Measurements from ENCODE around the gene PAAF1.

Gene PAAF1

DNA sequence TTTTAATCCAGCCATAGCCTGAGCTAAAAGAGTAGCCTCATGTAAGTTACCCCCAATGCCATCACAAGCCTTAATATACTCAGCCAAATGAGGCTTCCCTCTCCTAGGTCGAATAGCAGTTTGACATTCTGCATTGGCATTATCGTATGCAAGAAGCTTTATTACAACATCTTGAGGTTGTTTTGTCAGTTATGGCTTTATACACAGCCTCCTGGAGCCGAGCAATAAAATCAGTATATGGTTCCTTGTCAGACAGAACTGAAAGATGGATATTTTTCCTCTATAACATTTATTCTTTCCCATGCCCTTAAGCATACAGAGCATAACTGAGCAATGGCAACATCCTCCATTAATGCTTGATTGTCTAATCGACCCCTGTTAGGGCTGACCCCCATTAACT is 68.6 kb downstream of the PAAF1 start:
- DNase-seq (ENCODE audit: low spot score) = no peak

DNA sequence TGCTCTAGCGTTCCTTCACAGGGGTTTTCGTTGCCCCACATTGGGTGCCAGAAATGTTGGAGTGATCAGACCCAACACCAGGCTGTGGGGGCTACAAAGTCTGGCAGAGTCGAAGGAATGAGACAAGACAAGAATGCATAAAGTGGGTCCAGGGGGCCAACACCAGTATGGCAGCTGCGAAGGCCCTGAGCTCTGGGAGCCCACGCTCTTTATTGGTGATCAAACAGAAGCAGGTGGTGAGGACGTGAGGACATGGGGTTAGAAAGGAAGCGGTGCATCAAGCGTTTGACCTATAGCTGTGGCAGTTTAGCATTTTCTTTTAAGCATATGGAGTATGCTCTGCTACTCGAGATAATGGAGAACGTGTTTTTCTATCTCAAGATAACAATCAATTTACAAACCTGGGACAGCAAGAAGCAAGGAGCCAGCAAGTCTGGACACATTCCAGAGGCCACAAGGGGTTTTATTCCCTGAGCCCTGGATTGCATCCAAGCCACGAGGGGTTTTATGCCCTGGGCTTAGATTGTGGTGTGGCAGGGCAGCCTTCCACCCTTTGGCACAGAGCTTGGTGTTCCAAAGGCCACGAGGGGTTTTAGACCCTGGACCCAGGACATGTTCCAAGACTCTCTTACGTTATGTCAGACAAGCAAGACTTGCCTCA is 70.1 kb downstream of the PAAF1 start:
- DNase-seq (ENCODE audit: low spot score) = no peak

DNA sequence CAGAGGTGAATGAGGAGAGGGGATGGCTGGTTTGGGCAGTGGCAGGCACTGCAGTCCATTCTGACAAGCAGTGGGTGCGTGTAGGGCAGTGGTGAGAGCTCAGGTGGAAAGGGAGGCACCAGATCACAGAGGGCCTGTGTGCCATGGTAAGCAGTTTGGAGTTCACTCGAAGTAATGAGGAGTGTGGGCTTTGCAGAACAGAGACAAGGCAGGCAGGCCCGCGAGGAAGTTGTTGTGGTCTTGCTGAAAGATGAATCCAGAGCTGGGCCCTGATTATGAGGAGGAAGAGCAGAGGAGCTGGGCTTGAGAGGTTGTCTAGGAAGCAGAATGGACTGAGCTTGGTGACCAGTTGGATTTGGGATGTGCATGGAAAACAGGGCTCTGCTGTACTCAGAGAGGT is 72.4 kb downstream of the PAAF1 start:
- DNase-seq (ENCODE audit: low spot score) = no peak

DNA sequence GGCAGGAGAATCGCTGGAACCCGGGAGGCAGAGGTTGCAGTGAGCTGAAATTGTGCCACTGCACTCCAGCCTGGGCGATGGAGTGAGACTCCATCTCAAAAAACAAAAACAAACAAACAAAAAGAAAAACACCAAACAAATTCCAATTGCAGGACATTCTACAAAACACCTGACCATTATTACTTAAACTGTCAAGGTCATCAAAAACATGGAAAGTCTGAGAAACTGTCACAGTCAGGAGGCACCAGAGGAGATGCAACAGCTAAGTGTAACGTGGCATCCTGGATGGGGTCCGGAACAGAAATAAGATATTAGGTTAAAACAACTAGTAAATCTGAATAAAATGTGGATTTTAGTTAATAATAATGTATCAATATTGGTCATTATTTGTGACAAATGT is 73.1 kb downstream of the PAAF1 start:
- no peak for DNase-seq (ENCODE audit: low spot score)

DNA sequence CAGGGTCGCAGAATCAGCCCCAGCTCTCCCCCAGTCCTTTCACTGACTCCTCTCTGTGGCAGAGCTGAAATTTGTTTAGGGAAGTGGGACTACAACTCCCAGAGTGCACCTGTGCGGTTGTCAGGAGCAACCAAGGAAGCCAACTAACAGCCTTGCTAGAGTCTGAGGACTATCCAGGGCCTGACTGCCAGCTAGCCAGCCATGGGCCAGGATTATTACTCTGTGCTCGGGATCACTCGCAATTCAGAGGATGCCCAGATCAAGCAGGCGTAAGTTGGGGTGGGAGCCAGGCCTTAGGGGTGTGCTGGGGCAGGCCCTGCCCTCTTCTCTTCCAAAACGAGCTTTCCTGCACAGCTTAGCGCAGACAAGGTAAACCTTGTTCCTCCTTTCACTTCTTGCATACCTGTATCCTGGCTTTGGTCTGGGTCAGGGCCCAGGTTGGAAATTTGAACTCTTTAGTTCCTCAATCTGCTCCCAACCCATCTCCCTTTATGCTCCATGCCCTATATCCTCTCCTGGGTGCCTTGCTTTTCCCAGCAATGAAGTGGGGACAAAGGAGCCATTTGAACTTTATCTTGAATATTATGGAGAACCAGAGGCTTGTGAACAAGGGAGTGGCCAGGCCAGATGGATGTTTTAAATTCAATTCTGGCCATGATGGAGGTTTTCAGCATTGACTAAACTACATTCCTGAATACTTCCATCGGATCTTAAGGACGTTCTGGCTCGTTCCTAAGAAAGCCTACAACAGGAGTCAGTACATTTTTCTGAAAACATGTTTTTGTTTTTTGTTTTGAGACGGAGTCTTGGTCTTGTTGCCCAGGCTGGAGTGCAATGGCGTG is 74.3 kb downstream of the PAAF1 start, which contains the start of gene DNAJB13:
Gene DNAJB13 (plus strand): TSS at position 158 of the 842 bp plus-strand sequence. CDS start 44 bp downstream, at position 202.
- no peak for DNase-seq (ENCODE audit: low spot score)

DNA sequence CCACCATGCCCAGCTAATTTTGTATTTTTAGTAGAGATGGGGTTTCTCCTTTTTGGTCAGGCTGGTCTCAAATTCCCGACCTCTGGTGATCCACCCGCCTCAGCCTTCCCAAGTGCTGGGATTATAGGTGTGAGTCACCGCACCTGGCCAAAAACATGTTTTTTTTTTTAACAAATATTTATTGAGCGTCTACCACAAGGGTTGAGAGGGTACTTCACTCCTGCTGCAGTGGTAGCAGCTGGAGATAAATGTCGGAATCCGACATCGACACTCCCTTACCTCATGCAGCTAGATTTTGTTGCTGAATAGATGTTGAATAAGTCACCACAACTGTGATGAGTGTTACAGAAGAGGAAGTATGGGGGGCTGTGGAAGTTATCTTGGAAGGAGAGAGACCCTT is 75.0 kb downstream of the PAAF1 start:
- DNase-seq (ENCODE audit: low spot score) = no peak

DNA sequence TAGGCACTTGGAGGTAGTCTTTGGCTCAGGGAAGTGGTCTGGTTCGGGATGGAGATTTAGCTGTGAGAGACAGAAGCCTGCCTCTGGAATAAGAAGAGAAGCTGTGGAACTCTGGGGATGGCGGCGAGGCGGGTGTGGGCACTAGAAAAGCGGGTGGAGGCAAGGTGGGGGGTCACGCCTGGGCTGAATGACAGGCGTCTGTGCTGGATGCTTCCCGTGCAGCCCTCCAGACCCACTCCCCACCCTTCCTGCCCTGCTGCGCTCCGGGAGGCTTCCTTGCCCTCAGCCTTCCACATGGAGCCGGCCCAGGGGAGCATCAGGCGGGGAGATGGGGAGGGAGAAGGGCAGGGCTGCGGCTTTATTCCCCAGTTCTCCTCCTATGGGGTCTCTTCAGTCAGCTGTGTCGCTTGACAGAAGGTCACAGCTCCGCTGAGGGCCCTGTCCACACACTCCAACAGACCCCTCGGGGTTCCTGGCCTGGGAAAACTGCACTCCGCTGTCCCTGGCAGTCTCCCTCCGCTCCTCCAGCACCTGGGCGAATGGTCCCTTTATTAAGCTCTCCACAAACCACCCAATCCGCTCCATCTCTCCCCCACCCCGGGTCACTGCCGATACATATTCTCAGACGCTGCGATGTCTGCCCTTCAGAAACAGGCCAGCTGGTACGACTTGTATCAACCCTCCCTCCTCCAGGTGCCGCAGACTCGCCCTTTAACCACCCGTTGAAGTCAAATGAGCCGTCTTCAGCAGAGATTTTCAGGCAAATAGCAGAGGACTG is 80.3 kb downstream of the PAAF1 start:
- DNase-seq (ENCODE audit: low spot score) = no peak

DNA sequence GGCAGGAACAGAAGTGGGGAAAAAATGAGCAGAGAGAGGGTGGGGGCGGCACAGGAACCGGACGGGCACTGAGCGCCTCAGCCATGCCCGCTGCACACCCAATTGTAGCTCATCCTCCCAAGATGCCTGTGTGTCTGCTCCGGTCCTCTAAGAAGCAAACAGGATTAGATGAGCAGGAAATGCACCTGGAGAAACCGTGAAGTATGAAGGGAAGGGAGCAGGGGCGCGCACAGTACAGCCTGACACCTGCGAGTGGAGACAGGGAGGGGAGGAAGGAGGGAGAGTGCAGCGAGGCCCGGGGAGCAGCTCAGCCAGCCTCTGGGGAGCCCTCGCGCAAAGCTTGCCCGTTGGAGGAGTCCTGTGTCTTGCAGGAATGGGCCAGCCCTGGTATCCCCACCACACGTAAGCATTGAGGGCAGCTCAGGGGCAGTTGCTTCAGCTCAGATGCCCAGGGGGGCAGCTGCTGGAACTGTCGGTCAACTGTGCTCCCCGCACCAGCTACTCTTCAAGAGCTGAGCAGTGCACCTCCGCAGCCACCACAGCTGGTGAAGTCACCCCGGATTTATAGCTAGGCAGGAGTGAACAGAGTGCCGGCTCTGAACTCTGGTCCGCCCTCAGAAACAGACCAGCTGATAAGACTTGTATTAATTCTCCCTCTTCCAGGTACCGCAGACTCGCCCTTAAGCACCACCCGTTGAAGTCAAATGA is 81.0 kb downstream of the PAAF1 start:
- no peak for DNase-seq (ENCODE audit: low spot score)

DNA sequence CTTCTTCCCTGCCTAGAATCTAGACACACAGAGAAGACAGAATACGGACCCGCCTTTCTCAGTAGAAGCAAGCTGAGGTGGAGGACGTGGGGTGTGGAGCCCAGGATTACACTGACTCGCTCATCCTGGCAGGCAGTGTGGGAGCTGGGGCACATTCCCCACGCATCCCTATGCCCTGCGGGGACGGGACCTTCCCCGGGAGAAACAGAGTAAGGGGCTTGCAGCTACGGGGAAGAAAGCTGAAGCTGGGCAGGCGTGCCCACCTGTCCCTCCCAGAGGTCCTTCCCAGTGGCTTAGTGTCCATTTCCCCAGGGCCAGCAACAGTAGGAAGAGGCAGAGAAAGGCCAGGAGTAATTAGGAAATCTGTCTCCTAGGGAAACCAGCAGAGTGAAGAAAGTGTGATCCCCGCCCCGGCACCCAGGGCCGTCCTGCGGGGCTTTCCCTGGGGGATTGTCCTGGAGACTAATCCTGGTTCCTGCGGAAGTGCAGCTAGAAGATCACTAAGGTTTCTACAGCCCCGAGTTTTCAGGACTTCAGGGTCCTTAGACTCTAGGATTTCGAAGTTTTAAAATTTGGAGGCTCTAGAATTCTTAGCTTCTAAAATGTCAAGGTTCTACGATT is 81.8 kb downstream of the PAAF1 start:
- no peak for DNase-seq (ENCODE audit: low spot score)

DNA sequence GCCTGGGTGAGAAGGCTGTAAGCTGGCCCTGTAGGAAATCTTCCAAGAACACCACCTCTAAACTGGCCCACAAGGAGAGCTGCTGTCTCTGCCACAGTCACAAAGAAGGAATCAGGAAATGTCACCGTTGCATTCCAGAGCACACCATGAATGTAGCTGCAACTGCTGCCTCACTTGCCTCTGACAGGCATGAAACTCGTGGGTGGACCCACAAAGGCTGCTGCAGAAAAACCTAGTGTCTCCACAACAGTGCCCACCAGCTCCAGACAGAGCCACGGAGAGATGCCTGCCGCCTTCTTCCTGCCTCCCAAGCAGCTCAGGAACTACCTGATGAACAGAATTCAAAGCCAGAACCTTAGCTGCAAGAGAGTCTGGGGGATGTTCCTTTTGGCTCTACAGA is 84.5 kb downstream of the PAAF1 start:
- no peak for DNase-seq (ENCODE audit: low spot score)

DNA sequence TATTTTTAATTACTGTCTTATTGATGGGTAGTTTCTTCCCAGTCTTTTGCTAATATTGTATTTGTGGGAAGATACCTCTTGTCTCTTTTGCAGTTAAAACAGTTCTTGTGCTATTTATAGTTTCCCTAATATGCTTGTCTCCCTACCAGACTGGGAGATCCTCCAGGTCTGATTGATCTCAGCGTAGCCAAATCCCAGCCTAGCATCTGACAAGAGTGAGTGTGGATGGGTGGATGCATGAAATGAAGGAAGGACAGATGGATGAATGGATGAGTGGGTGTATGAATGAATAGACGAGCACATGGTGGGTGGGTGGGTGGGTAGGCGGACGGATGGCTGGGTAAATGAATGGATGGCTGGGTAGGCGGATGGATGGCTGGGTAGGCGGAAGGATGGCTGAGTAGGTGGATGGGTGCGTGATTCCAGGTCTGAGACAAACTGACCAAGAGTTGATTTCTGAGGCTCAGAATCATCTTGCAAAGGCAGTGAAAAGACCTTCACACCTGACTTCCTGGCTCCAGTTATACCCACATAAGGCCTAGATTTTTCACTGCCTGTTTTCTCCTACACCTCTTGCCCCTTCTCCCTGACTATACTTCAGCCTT is 85.4 kb downstream of the PAAF1 start:
- DNase-seq (ENCODE audit: low spot score) = no peak

DNA sequence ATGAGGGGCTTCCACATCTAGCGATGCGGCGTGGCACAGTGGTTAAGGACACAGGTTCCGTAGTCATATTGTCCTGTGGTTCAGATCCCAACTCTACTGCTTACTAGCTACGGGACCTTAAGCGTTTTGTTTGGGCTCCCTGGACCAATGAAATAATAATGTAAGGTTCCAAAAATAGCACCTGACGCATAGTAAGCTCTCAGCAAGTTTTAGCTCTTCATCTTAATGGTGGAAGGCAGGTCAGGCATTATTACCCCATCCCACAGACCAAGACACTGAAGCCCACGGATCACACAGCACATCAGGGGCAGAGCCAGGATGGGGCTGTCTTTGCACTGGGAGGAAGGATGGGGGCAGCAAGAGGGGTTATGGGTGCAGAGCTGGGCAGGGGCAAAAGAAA is 87.1 kb downstream of the PAAF1 start:
- no peak for DNase-seq (ENCODE audit: low spot score)

DNA sequence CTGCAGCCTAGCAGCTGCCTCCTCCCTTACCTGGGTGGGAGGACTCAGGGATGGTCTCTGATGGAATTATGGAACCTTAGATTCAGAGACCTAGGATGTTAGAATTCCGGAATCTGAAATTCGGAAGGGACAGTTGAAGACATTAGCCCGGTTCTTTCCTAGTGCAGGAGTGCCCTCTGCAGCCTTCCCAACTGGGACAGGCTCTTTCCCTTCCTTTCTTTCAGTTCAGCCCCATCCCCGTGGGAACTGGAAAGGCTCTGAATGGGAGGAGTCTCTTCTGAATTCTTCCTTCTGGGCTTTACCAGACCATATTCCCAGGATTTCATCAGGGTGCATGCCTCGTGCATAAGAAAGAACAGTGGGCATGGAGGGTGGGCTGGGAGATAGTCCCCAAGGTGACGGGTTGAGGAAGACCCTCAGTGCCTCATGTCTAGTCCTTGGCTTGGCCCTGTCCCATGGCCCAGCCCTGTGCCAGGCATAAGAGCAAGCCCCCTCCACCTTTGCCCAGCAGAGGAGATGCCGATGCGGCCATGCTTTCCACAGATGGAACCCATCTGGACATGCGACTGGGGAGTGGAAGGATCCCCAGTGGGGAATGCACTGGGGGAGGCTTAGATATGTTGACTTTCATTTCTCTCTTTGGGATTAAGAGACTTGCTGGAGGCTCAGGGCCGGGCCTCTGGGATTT is 88.4 kb downstream of the PAAF1 start:
- DNase-seq (ENCODE audit: low spot score) = no peak

DNA sequence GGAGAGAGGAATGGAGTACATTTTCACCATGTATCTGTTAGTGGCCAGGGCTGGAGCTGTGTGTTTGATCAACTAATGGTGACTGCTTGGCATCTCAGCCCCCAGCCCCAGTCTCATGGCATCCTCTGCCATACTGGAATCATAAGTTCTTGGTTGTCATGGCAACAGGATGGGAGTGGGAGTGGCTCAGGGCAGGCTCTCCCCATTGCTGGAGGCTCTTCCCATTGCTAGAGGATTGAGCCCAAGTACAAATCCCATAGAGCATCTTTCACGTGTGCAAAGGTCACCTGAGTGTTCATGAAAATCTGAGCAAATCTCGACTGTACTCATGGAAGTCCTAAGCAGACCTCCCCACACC is 88.9 kb downstream of the PAAF1 start:
- no peak for DNase-seq (ENCODE audit: low spot score)

DNA sequence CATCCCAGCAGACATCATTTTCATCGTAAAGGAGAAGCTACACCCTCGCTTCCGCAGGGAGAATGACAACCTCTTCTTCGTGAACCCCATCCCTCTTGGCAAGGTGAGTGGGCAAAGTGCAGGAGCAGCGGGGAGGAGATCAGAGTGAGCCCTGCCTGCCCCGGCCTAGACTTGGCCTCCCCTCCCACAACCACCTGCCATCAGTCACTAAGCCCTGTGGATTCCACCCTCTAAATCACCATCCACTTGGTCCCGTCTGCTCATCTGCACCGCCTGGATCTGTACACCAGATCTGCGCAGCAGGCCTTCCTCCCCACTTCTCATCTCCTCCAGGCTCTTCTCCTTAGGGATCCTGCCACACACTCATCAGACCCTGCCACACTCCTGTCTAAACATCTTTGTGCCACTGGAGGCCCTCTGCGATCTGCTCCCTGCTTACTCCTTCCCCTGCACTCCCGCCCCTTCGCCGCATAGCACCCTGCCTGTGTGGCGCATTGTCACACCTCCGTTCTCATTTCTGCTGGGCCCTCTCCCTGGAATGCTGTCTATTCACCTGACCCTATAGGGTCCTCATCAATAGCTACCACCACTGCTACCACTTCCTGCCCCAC is 91.7 kb downstream of the PAAF1 start:
- DNase-seq (ENCODE audit: low spot score) = no peak

DNA sequence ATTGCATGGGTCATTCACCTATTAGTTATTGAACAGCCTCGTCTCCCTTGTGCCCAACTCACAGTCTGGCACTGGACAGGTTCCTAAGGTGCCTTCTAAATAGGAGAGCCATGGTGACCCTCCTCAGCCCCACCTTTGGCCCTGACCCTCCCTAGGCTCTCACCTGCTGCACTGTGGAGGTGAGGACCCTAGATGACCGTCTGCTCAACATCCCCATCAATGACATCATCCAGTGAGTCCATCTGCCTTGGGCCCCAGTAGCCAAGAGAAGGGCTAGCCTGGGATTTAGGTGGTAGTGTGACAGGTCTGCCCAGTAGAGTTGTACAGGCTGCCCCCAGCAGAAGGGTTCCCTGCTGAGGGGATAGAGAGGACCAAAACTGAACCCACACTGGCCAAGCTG is 92.3 kb downstream of the PAAF1 start:
- no peak for DNase-seq (ENCODE audit: low spot score)

DNA sequence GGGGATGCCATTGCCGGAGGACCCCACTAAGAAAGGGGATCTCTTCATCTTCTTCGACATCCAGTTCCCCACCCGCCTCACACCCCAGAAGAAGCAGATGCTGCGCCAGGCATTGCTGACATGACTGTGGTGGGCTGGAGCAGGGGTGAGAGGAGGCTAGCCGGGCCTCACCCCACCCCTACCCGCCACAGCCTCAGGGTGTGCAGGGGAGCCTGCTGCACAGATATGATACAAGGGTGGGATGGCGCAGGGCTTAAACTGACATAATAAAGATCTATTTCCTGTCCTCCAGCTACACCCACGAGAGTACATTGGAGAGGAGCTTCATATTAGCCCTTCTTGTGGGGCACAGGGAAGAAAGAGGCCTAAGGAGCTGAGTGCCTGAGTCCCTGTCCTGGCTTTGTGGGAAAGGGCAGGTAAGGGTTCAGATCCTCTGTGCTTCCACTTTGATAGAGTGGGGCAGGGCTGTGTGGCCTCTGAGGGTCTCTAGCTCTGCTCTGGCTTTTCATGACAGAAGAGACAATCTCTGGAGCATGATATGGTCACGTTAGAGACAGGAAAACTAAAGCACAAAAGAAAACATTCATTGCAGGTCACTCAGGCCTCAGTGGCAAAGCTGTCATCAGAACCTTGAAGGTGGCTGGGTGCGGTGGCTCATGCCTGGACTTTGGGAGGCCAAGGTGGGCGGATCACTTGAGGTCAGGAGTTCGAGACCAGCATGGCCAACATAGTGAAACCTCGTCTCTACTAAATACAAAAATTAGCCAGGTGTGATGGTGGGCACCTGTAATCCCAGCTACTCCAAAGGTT is 93.4 kb downstream of the PAAF1 start:
- no peak for DNase-seq (ENCODE audit: low spot score)

DNA sequence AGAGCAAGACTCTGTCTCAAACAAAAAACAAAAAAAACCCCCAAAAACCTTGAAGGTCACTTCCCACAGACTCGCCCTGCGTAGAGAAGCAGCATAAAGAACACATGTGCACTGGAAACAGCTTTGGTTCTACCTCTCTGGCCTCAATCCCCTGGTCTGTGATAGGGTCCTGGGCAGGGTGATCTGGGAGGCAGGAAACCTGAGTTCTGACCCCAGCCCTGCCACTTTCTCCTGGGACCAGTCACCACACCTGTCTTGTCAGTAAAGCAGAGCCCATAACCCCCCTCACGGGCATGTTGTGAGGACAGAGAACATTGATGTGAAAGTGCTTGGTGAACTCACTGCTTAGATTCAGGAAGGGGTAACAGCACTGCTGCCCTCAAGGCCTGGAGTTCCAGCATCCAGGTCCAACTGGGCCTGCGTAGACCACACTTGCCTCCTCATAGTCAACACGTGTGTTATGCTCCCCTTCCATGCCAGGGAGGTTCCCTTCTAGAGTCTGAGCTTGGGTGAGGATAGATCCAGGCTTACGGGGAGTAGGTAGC is 94.4 kb downstream of the PAAF1 start:
- no peak for DNase-seq (ENCODE audit: low spot score)

DNA sequence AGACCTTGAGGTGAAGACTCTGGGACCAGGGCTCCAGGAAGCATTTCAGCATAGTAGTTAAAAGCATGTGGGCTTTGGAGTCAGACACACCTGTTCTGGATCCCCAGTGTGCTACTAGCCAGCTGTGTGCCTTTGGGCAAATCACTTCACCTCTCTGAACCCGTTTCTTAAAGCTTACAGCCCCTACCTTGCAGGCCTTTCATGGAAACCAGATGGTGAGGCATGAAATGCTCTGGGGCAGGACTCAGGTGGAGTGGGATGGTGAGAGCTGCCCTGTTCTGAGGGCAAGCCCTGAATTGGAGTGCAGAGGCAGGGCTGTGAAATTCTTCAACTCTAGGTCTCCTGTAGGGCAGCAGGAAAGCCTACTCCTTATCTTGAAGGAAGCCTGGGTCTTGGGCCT is 95.4 kb downstream of the PAAF1 start:
- no peak for DNase-seq (ENCODE audit: low spot score)
